GM18861 (cell line): ENCODE measurements around the gene RPS23.

Experiments used
- ATAC-seq: cut with Tn5 transposase; IDR thresholded peaks from one replicate; pipeline ENCODE4 v1.9.1; 2021; ENCODE audit not compliant: unreplicated experiment

The RPS23 gene

GRCh38 chr5:82277987-82278710 lies at the start of gene RPS23:
Gene RPS23, minus strand, starts transcription at chr5:82278354. Its CDS starts 31 bp downstream, at chr5:82278323.
- peak; percentile 84 for ATAC-seq

- ATAC-seq = no peak
Observed at GRCh38 chr5:82327941-82328340, 49.8 kb upstream of the RPS23 start.

- ATAC-seq = no peak
Observed at GRCh38 chr5:82325996-82326395, 47.8 kb upstream of the RPS23 start.

- ATAC-seq = no peak
Observed at GRCh38 chr5:82325155-82325554, 47.0 kb upstream of the RPS23 start.

- no peak for ATAC-seq
Observed at GRCh38 chr5:82320966-82321365, 42.8 kb upstream of the RPS23 start.

GRCh38 chr5:82319651-82320376 lies 41.7 kb upstream of the RPS23 start:
- ATAC-seq = no peak

GRCh38 chr5:82319192-82319591 lies 41.0 kb upstream of the RPS23 start:
- no peak for ATAC-seq

GRCh38 chr5:82314964-82315758 lies 37.0 kb upstream of the RPS23 start:
- ATAC-seq = no peak

- ATAC-seq = no peak
Observed at GRCh38 chr5:82313016-82313415, 34.9 kb upstream of the RPS23 start.

- ATAC-seq = no peak
Observed at GRCh38 chr5:82312373-82312856, 34.3 kb upstream of the RPS23 start.

GRCh38 chr5:82309091-82309531 lies 31.0 kb upstream of the RPS23 start:
- no peak for ATAC-seq

GRCh38 chr5:82308416-82308815 lies 30.3 kb upstream of the RPS23 start:
- ATAC-seq = no peak

GRCh38 chr5:82307451-82307850 lies 29.3 kb upstream of the RPS23 start:
- ATAC-seq = no peak

- no peak for ATAC-seq
Observed at GRCh38 chr5:82306151-82306550, 28.0 kb upstream of the RPS23 start.

GRCh38 chr5:82301190-82301589 lies 23.0 kb upstream of the RPS23 start:
- ATAC-seq = no peak

GRCh38 chr5:82298668-82299067 lies 20.5 kb upstream of the RPS23 start:
- ATAC-seq = no peak

GRCh38 chr5:82297711-82298110 lies 19.6 kb upstream of the RPS23 start:
- no peak for ATAC-seq

- ATAC-seq = no peak
Observed at GRCh38 chr5:82296929-82297328, 18.8 kb upstream of the RPS23 start.

- ATAC-seq = no peak
Observed at GRCh38 chr5:82295959-82296531, 17.9 kb upstream of the RPS23 start.

GRCh38 chr5:82295144-82295543 lies 17.0 kb upstream of the RPS23 start:
- no peak for ATAC-seq

- ATAC-seq = no peak
Observed at GRCh38 chr5:82291420-82291819, 13.3 kb upstream of the RPS23 start.
